Upper lobe of right lung (tissue), 1 donor: Measurements from ENCODE around the gene TSKU. TPM values are rescaled to one million over a fixed set of nuclear protein-coding genes. Genes with fewer than 3 reads are reported as not detected.
A peak's percentile ranks its signal among the peaks of the same experiment; 100 is the strongest.

Experiments
- ATAC-seq: fragments of 200-7000 bp; cut with Tn5 transposase; one replicate; pipeline ENCODE4 v1.9.1; 2020; ENCODE audit warnings: mild to moderate bottlenecking, moderate library complexity
- DNase-seq: peaks from one replicate; pipeline ENCODE4 v3.0.0-alpha.2; 2020
- H3K27ac ChIP-seq: fragments of 200-600 bp; one replicate; pipeline ENCODE4 v1.8.0; 2022
- H3K27me3 ChIP-seq: fragments of 200-600 bp; one replicate; pipeline ENCODE4 v1.8.0; 2022; ENCODE audit warnings: mild to moderate bottlenecking
- H3K36me3 ChIP-seq: fragments of 200-600 bp; one replicate; pipeline ENCODE4 v1.8.0; 2022
- H3K4me1 ChIP-seq: fragments of 200-600 bp; one replicate; pipeline ENCODE4 v1.8.0; 2022
- H3K4me3 ChIP-seq: fragments of 200-600 bp; one replicate; pipeline ENCODE4 v1.8.0; 2022; ENCODE audit warnings: mild to moderate bottlenecking
- H3K9me3 ChIP-seq: fragments of 200-600 bp; one replicate; pipeline ENCODE4 v1.8.0; 2022
- CTCF ChIP-seq: fragments of 200-600 bp; IDR thresholded peaks from one replicate; pipeline ENCODE4 v1.8.0; 2022; ENCODE audit warnings: antibody characterized with exemption
- intact Hi-C: fragments of 100-400 bp; cut with DNase I; formaldehyde crosslinking; loops from one replicate; pipeline ENCODE4 v1.11.0; 2022
- total RNA-seq: library from RNA; stranded (reverse); fragmentation: NEBNext Ultra II Directional; extraction: Animal tissue kit (Norgen Biotek cat#: 25700); gene quantifications from one replicate; pipeline ENCODE4 v1.2.1, GENCODE V29; 2021
- donor health status: DM: no; HTN: yes; CAD: no; lungs with severe emphysema.

The TSKU gene
- total RNA-seq, 1 donor from 2014 or later: 18.1 TPM

- intact Hi-C loops: no loop called here
- H3K4me3 ChIP-seq: no peak overlapping the region
- H3K36me3 ChIP-seq: no peaks in the 10 kb centered on the region
- H3K27me3 ChIP-seq: no peaks in the 10 kb centered on the region
- H3K27ac ChIP-seq: no peak overlapping the region
- no peak for ATAC-seq
- DNase-seq: no peak
- H3K4me1 ChIP-seq: peaks cover 15% of the 10 kb centered on the region
- H3K9me3 ChIP-seq: peaks cover 14% of the 10 kb centered on the region
- TF ChIP-seq CTCF: no peak
These were observed 1.9 kb upstream of the TSKU start for GRCh38 chr11:76781046-76781801.

GRCh38 chr11:76781807-76782530 is 1.2 kb upstream of the TSKU start:
- Histone ChIP-seq H3K27me3 (no peaks in the 10 kb centered on the region), H3K4me1 (peaks cover 15% of the 10 kb centered on the region), H3K9me3 (peaks cover 6% of the 10 kb centered on the region), H3K36me3 (no peaks in the 10 kb centered on the region), H3K27ac (peak overlapping the region; percentile 81), H3K4me3 (peak overlapping the region; percentile 84)
- intact Hi-C loops: no loop called here
- ATAC-seq: no peak
- DNase-seq: no peak
- no peak for TF ChIP-seq CTCF

DNA sequence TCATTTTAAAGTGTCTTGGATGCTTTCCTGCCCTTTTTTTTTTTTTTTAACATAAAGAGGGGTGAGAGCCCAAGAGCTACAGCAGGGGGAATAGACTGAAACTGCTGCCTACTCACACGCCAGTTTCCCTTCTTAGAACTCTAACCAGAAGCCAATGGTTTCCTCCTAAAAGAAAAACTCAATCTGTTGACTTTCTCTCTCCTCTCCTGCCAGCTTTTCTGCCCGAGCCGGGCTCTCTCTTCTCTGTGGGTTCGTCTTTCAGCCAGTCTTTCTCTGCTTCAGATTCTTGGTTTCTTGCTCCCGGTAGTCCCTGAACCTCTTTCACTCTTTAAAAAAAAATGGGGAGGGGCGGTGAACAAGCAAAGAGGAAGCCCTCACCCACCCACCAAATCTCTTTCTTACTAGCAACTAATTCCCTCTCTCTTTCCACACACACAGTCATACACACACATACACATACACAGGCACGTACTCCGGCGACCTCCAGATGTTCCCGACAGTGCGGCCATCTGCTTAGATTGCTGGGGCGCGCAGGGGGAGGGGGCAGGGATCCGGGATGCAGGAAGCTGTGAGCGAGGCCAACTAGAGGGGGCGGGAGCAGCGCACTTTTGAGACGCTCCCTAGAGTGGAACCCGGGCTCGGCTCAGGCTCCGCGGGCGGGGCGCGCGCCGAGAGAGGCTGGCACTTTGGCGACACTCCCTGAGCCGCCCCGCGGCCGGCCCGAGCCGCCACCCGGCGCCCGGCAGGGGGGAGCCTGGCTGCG is 444 bp upstream of the TSKU start:
- peak; percentile 91 for DNase-seq
- no peak for TF ChIP-seq CTCF

GRCh38 chr11:76783896-76784813 is 999 bp downstream of the TSKU start:
- DNase-seq (peak; percentile 80), ATAC-seq (peak; percentile 40)
- no peaks in the 10 kb centered on the region for H3K27me3 ChIP-seq
- H3K36me3 ChIP-seq: no peaks in the 10 kb centered on the region
- H3K4me1 ChIP-seq: peaks cover 35% of the 10 kb centered on the region
- intact Hi-C loops: no loop called here
- no peak for TF ChIP-seq CTCF
- peak overlapping the region; percentile 89 for H3K27ac ChIP-seq
- H3K4me3 ChIP-seq: peak overlapping the region; percentile 84
- H3K9me3 ChIP-seq: no peaks in the 10 kb centered on the region

More for the DNA sequence above, 444 bp upstream of the TSKU start:
- Histone ChIP-seq H3K4me3 (peak overlapping the region; percentile 84), H3K27ac (peak overlapping the region; percentile 81), H3K36me3 (no peaks in the 10 kb centered on the region), H3K9me3 (no peaks in the 10 kb centered on the region), H3K4me1 (peaks cover 21% of the 10 kb centered on the region), H3K27me3 (no peaks in the 10 kb centered on the region)
- ATAC-seq: peak; percentile 90
- intact Hi-C loops: no loop called here

DNA sequence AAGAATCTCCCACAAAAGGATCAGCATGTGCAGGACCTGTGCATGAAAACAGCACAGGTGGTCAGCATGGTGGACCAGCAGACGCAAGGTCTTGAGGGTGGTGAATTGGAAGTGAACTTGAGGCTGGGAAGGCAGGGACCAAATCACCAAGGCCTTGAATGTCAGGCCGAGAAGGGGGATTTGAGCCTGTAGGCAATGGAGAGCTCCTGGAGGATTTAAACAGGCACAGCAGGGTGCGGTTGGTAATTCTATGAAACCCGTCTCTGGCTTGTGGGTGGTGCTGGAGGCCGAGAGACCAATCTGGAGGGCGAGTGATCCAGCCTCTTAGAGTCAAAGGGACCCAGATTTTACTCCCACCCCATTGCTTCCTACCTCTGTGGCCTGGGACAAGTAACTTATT is 2.4 kb downstream of the TSKU start:
- Histone ChIP-seq H3K4me3 (no peak overlapping the region), H3K4me1 (peaks cover 37% of the 10 kb centered on the region), H3K9me3 (no peaks in the 10 kb centered on the region), H3K27ac (no peak overlapping the region), H3K27me3 (no peaks in the 10 kb centered on the region), H3K36me3 (no peaks in the 10 kb centered on the region)
- TF ChIP-seq CTCF: no peak
- intact Hi-C loops: no loop called here
- DNase-seq (no peak), ATAC-seq (no peak)
